Sigmoid colon (tissue), 7 donors: ENCODE results near the gene DCLRE1C. TPM values are rescaled to one million over a fixed set of nuclear protein-coding genes. Genes with fewer than 3 reads are reported as not detected.
"Not testable (repeated sequence)": the region's sequence is repeated elsewhere in the genome, so short reads cannot be mapped to it uniquely, and the experiment has no call there.

Experiments used
- DNase-seq: peaks from one replicate; pipeline ENCODE4 v3.0.0-alpha.2; 2019
- H3K27ac ChIP-seq, 4 donors: fragments of 200-600 bp; sonication (generic); one replicate each; pipeline ENCODE4 v1.5.1; 2016 to 2019; ENCODE audit warnings: mild to moderate bottlenecking in 1 of 4
- H3K27me3 ChIP-seq, 3 donors: fragments of 200-600 bp; sonication (generic); one replicate each; pipeline ENCODE4 v1.5.1; 2019; ENCODE audit warnings: mild to moderate bottlenecking in 1 of 3
- H3K36me3 ChIP-seq, 4 donors: fragments of 200-600 bp; sonication (generic); one replicate each; pipeline ENCODE4 v1.5.1; 2016 to 2019
- H3K4me1 ChIP-seq, 4 donors: fragments of 200-600 bp; sonication (generic); one replicate each; pipeline ENCODE4 v1.5.1; 2017 to 2019
- H3K4me3 ChIP-seq, 4 donors: fragments of 200-600 bp; sonication (generic); one replicate each; pipeline ENCODE4 v1.5.1; 2017 to 2019; ENCODE audit warnings: mild to moderate bottlenecking in 2 of 4, moderate library complexity in 1 of 4
- H3K9me3 ChIP-seq, 4 donors: fragments of 200-600 bp in 3 of 4; sonication (generic) in 3 of 4; one replicate each; pipeline versions ENCODE4 v1.5.1 to v1.6.1; 2013 to 2019
- CTCF ChIP-seq, 4 experiments: fragments of 450-650 bp in 3 of 4; fragments of 200-600 bp in 1 of 4; IDR thresholded peaks; one replicate each; pipeline ENCODE4 v1.5.1; 2016 to 2019; ENCODE audit warnings: antibody characterized with exemption in 4 of 4, mild to moderate bottlenecking in 3 of 4, moderate library complexity in 2 of 4
- EP300 ChIP-seq, 4 donors: sonication (generic); formaldehyde crosslinking; IDR thresholded peaks; one replicate each; pipeline ENCODE4 v1.6.1; 2017; ENCODE audit warnings: antibody characterized with exemption in 4 of 4
- POLR2A ChIP-seq, 2 donors: fragments of 450-650 bp; IDR thresholded peaks; one replicate each; pipeline ENCODE4 v1.6.1; 2016; ENCODE audit warnings: antibody characterized with exemption in 2 of 2, mild to moderate bottlenecking in 2 of 2, moderate library complexity in 2 of 2
- POLR2AphosphoS5 ChIP-seq, 4 donors: sonication (generic); formaldehyde crosslinking; IDR thresholded peaks; one replicate each; pipeline ENCODE4 v1.6.1; 2017; ENCODE audit warnings: antibody characterized with exemption in 4 of 4
- WGBS, 2 donors: extraction: QIAGEN DNeasy Blood & Tissue Kit; methylation state at CpG; one replicate each; pipeline ENCODE4 v1.1.7; 2013; 5-methylcytosine and 5-hydroxymethylcytosine counted together
- intact Hi-C: fragments of 100-400 bp; cut with DNase I; formaldehyde crosslinking; loops from one replicate; pipeline ENCODE4 v1.15.1; 2023
- polyA plus RNA-seq, 3 donors: library from polyadenylated mRNA; stranded (reverse); fragments of 200-250 nt; gene quantifications; one replicate each; pipeline ENCODE4 v1.2.3, GENCODE V29; 2013
- total RNA-seq, 4 donors: library from RNA; depleted of rRNA; stranded (reverse); fragments of >200 nt; gene quantifications; one replicate each; pipeline ENCODE4 v1.1.0, GENCODE V29; 2016
- donor health status: healthy with polysubstance abuse.
- donor health status: Bipolar disorder and iron deficiency.
- donor health status: healthy.

DCLRE1C gene
- total and polyA plus RNA-seq, 7 donors: 5.4 to 17.5 (median 9.9) TPM

- Histone ChIP-seq H3K27me3 (no peaks in the 10 kb centered on the region), H3K9me3 (no peaks in the 10 kb centered on the region), H3K4me1 (no peaks in the 10 kb centered on the region), H3K36me3 (no peaks in the 10 kb centered on the region), H3K27ac (no peak overlapping the region), H3K4me3 (no peak overlapping the region)
- no peak for TF ChIP-seq EP300 (IDR thresholded peaks at IDR 0.05)
- TF ChIP-seq POLR2AphosphoS5 (IDR thresholded peaks at IDR 0.05): no peak
- TF ChIP-seq POLR2A (IDR thresholded peaks at IDR 0.05): no peak
- TF ChIP-seq CTCF (IDR thresholded peaks at IDR 0.05): no peak
- intact Hi-C loops: no loop called here
- WGBS, 2 donors: 80 to 91% methylated on average over 3 of the region's 3 CpGs
- no peak for DNase-seq
These were observed 28.8 kb upstream of the DCLRE1C start for GRCh38 chr10:14982744-14983143.

- Histone ChIP-seq H3K27ac (no peak overlapping the region), H3K4me1 (no peaks in the 10 kb centered on the region), H3K27me3 (peaks cover 0 to 15% (median 6%) of the 10 kb centered on the region in 3 donors), H3K9me3 (no peaks in the 10 kb centered on the region), H3K36me3 (no peaks in the 10 kb centered on the region), H3K4me3 (no peak overlapping the region)
- TF ChIP-seq EP300 (IDR thresholded peaks at IDR 0.05) (no peak), POLR2AphosphoS5 (IDR thresholded peaks at IDR 0.05) (no peak), POLR2A (IDR thresholded peaks at IDR 0.05) (no peak), CTCF (IDR thresholded peaks at IDR 0.05) (no peak)
- 32 to 35% methylated on average over 21 of the region's 21 CpGs for WGBS, 2 donors
- DNase-seq: no peak
- intact Hi-C loops: no loop called here
These were observed 21.9 kb upstream of the DCLRE1C start for GRCh38 chr10:14975672-14976273.

DNA sequence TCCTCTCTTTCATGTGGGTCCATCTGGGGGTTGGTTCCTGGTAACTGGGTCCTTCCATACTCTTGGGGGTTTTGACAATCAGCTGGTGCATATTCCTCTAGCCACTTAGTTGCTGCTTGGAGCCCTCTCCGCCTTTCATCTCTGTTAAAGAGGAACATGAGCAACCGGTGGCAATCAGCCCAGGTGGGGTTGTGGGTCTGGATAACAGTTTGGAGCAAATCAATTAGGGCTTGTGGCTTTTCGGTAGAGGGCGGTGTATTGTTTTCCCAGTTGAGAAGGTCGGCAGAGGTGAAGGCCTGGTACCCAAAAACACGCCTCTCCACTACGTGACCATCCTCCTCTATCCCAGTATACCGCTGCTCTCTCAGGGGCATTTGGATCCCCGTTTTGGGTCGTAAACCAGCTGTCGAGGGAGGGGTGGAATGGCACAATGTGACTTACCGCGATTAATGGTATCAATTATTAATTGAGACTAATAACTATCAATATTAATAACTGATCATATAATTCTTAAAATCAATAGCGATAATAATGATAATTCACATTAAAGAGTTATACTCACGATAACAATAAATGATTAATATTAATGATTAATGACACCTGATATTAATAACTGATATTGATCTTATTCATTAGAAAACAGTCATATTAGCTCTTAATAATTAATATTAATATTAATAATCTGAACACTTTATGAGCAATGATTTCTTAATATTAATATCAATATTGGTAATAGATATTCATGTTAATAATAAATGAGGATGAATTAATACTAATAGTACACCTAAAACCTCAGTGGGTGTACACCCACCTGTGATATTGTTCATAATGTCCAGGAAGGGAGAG, 20.5 kb upstream of the DCLRE1C start:
- H3K27me3 ChIP-seq: peaks cover 0 to 15% (median 6%) of the 10 kb centered on the region in 3 donors
- H3K36me3 ChIP-seq, H3K27ac ChIP-seq, H3K9me3 ChIP-seq, H3K4me3 ChIP-seq, intact Hi-C loops, H3K4me1 ChIP-seq, DNase-seq: not testable (repeated sequence)
- 32 to 56% methylated on average over 15 of the region's 15 CpGs for WGBS, 2 donors

DNA sequence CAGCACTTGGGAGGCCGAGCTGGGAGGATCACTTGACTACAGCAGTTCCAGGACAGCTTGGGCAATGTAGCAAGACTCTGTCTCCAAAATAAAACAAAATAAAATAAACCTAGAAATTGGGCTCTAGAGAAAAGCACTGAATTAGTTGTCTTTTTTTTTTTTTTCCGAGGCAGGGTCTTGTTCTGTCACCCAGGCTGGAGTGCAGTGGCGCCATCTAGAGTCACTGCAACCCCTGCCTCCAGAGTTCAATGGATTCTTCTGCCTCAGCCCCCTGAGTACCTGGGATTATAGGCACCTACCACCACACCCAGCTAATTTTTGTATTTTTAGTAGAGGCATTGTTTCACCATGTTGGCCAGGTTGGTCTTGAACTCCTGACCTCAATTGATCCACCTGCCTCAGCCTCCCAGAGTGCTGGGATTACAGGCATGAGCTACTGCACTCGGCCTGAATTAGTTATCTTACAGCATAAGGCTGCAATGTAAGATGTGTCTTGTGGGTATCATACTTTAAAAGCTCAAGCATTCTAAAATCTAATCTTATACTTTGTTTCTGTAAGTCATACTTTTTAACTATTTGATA, 18.1 kb upstream of the DCLRE1C start:
- Histone ChIP-seq H3K27ac (no peak overlapping the region), H3K27me3 (peaks cover 0 to 15% (median 6%) of the 10 kb centered on the region in 3 donors), H3K36me3 (no peaks in the 10 kb centered on the region), H3K9me3 (no peaks in the 10 kb centered on the region), H3K4me1 (no peaks in the 10 kb centered on the region), H3K4me3 (no peak overlapping the region)
- WGBS, 2 donors: 53 to 55% methylated on average over 4 of the region's 4 CpGs
- no peak for DNase-seq
- intact Hi-C loops: no loop called here
- TF ChIP-seq EP300 (IDR thresholded peaks at IDR 0.05) (no peak), CTCF (IDR thresholded peaks at IDR 0.05) (peak in 2 of 4 experiments; percentile 12 to 25)

DNA sequence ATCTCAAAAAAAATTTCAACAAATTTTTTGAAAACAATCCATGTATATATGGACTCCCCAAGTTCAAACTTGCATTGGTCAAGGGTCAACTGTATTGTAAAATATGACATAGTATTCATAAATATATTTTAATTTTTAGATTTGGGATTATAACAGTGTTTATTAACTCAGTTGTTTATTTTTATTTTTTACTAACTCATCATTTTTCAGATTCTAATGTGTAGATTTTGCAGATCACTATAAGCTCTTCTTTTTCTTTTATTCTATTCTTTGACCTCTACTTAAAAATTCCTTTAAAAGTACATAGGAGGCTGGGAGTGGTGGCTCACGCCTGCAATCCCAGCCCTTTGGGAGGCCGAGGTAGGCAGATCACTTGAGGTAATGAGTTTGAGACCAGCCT, 14.0 kb upstream of the DCLRE1C start:
- Histone ChIP-seq H3K4me1 (no peaks in the 10 kb centered on the region), H3K9me3 (no peaks in the 10 kb centered on the region), H3K27me3 (no peaks in the 10 kb centered on the region), H3K36me3 (no peaks in the 10 kb centered on the region), H3K27ac (no peak overlapping the region), H3K4me3 (no peak overlapping the region)
- WGBS, 2 donors: 88 to 90% methylated on average over 2 of the region's 2 CpGs
- intact Hi-C loops: no loop called here
- no peak for DNase-seq
- TF ChIP-seq EP300 (IDR thresholded peaks at IDR 0.05) (no peak), POLR2AphosphoS5 (IDR thresholded peaks at IDR 0.05) (no peak), POLR2A (IDR thresholded peaks at IDR 0.05) (no peak), CTCF (IDR thresholded peaks at IDR 0.05) (no peak)
